GM19240 (cell line): ENCODE data around the gene PQBP1.

ENCODE experiments used
- DNase-seq: peaks from one replicate; pipeline ENCODE4 v3.0.0; 2011; ENCODE audit warnings: low spot score; ENCODE audit not compliant: insufficient read length

PQBP1 gene

DNA sequence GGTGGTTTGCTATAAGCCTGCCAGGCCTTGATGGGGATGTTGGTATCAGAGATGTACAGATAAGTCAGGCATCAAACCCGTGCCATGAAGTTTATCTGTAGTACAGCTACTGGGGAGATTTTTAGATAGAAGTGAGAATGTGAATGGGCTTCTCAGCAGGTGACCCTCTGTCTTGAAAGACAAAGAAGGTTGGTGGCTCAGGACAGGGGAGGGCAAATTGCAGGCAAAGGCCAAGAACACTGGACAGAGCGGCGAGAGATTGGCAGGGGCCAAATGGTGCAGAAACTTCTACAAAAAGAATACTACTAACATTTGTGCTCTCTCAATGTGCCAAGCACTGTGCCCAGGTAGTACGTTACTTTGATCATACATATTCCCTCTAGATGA lies 23.0 kb downstream of the PQBP1 start:
- DNase-seq: no peak

GRCh38 chrX:48923771-48924170 lies 26.0 kb downstream of the PQBP1 start:
- no peak for DNase-seq

DNA sequence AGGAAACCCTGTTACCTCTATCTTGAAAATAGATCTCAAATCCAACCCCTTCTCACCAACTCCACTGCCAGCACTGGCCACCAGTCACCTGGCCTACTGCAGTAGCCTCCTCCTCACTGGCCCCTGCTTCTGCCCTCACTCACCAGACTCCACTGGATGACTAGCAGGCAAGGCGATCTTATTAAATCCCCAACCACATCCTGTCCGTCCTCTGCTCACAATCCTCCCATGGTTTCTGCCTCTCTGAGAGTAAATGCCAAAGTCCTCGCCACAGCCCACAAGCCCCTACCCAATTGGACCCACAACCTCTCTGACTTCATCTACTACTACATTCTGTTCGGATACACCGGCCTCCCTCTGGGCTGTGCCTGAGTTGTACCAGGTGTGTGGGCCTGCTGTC lies 26.5 kb downstream of the PQBP1 start:
- no peak for DNase-seq

GRCh38 chrX:48927123-48927522 lies 29.4 kb downstream of the PQBP1 start:
- DNase-seq: no peak

DNA sequence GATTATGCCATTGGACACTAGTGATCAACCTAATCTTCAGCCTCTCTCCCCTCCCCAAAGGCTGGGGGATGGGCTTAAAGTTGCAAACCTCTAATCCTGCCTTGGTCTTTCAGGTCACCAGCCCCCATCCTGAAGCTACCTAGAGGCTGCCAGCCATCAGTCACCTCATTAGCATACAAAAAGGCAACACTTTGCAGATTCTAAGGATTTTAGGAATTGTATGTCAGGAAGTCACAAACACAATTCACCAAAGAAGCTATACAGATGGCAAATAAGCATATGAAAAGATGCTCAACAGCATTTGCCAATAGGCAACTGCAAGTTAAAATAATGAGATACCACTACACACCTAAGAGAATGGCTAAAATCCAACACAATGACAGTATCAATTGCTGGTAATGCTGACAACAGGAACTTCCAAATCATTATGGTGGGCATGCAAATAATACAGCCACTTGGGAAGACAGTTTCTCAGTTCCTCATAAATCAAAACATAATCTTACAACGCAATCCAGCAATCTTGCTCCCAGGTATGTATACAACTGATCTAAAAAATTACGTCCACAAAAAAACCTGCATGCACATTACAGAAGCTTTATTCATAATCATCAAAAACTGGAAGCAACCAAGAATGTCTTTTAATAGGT lies 30.1 kb downstream of the PQBP1 start:
- DNase-seq: no peak

DNA sequence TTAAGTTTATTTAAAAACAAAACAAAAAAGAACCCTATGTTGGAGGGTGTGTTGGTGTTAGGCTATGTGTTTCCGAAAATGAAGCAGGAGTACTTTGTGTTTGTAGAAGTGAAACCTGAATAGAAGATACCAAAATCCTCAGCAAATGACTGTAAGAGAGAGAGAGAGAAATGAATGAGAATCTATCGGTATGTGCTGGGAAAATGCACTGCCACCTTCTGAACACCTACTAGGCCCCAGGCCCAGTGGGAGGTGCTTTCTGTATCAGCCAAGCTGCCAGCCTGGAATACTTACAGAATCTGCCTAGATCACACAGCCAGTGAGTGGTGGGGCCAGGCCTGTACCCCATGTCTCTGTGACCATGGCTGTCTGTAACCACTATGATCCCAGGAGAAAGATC lies 36.0 kb downstream of the PQBP1 start:
- no peak for DNase-seq

- DNase-seq: no peak
These were observed 37.0 kb downstream of the PQBP1 start for GRCh38 chrX:48934581-48935300.

- no peak for DNase-seq
These were observed 37.6 kb downstream of the PQBP1 start for GRCh38 chrX:48935301-48935670.

DNA sequence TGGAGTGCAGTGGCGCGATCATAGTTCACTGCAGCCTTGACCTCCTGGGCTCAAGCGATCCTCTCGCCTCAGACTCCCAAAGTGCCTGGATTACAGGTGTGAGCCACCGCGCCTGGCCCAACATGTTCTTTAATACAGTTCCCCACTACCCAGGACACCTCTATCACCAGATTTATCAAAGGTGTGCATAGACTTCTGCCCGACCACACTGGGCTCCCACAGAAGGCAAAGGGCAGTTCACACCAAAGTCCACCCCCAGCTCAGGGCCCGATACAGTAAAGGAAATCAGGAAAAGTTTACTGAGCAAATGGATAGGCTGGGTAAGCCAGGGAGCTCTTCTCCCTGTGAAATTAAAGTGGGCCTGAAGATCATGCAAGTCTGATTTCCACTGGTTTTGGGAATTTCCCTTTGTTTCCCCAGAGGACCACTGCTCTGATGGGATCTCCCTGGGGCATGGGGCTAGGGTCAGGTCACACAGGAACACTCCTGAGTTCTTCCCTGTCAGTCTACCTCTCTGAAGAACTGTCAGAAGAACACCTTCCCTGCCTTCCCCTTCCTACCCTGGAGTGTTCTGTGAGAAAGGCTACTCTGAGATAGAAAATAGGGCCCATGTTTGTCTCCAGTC lies 38.8 kb downstream of the PQBP1 start:
- no peak for DNase-seq

DNA sequence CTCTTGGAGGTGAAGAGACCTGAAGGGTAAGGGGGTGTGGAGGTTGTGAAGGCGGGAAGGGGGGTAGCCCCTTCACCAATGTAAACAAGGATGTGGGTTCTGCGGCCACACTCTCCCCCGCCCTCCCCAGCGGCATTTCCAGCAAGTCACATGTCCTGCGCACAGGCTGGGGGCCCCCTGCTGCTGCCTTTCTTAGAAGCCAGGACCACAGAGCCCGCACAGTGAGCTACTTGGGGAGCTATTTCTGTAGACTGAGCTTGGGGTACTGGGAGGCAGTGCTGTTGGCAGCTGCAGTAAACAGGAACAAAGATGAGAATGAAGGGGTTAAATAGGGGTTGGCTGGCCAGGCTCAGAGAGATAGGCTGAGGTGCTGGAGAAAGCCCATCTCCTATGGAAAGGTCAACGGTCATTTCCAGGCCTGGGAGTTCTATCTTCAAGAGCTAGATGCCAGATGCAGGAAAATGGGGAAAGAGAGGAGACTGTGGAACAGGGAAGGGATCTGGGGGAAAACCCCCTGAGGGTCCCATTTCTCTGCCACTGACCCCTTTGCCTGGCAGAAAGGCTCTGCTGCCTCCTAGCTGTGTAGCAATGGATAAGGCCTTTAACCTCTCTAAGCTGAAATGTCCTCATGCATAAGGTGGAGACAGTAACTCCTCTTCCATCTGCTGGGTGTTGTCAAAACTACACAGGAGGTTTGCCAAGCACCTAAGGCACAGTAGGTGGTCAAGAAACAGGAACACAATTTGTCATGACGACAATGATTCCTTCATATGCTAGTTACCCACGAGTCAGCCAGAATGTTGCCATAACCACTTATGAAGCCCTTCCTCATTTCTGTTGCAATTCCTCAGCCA lies 39.6 kb downstream of the PQBP1 start:
- DNase-seq: peak; percentile 45

GRCh38 chrX:48938721-48939425 lies 41.1 kb downstream of the PQBP1 start:
- peak; percentile 48 for DNase-seq

GRCh38 chrX:48939524-48940228 lies 41.9 kb downstream of the PQBP1 start:
- DNase-seq: no peak

DNA sequence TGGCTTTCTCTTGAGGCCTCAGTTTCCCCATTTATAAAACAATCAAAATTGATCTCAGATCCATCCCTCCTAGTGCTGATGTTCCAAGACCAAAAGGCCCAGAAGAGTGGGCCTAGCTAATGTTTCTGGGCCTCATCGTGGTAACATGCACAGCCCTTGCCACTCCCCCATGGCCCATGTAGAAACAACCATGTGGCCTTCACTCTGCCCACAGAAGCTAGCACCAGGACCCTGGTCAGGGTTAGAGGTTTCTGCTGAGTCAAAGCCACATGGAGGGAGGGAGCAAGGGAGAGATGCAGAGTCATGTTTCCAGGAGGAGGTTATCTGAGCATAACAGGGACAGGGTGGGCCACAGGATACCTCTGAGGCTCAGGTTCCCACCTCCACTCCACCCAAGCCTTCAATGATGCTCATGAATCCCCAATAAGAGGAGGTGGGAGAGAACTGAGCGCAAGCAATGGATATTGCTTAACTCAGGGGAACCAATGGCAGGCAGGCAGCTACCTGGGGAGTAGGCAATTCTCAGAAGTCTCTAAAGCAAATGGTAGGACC lies 42.8 kb downstream of the PQBP1 start:
- no peak for DNase-seq

GRCh38 chrX:48942895-48943294 lies 45.2 kb downstream of the PQBP1 start:
- no peak for DNase-seq

DNA sequence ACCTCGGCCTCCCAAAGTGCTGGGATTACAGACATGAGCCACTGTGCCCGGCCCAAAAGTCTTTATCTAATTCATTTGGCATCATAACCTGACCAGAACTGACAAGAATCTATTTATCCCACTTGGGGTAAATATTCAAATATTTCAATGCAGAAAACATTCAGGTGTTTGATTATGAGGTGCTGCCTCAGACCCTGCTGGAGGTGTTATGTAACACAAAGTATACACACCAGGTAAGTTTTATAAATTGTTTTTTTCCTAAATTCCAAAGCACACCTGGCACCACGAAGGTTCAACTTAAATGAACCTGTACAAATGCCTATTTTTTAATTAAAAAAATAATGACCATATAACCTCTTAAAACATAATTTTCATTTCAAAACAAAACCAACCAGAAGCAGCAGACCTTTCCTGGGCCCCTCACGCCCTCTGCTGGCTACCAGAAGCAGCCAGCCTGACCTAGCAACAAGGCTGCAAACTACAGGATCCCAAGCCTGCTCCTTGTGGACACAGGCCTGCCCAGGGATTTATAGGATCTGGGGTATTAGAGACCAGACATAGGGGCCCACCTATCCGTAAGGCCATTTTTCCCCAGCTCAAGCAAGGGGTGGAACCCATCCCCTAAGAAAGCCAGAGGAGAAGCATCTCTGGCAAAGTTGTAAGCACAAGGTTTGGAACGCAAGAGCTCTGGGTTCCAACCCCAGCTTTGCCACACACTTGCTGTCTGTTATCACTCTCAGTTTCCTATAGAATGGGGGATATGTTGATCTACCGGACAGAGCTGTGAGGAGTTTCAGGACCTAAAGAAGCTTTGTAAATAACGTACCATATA lies 48.0 kb downstream of the PQBP1 start:
- peak; percentile 62 for DNase-seq

- DNase-seq: no peak
These were observed 50.9 kb downstream of the PQBP1 start for GRCh38 chrX:48948589-48948988.
